ENCODE measurements around the gene AQR.
"Not testable (repeated sequence)": the region's sequence is repeated elsewhere in the genome, so short reads cannot be mapped to it uniquely, and the experiment has no call there.

GRCh38 chr15:34943264-34943663 lies 26.3 kb downstream of the AQR start:
- TF ChIP-seq CTCF (IDR thresholded peaks at IDR 0.05 in 4 of 5, conservative IDR thresholded peaks at IDR 0.05 in 1 of 5); POLR2A (IDR thresholded peaks at IDR 0.05): not testable (repeated sequence)
